B cell (primary cell): ENCODE measurements around the gene PALLD.

Source experiments
- CTCF ChIP-seq: fragments of 200-600 bp; IDR thresholded peaks from one replicate; pipeline ENCODE4 v1.8.0; 2022; ENCODE audit warnings: antibody characterized with exemption, mild to moderate bottlenecking
- EZH2 ChIP-seq: IDR thresholded peaks from 2 replicates; pipeline ENCODE4 v1.6.1; 2012; ENCODE audit warnings: borderline replicate concordance, low read depth, mild to moderate bottlenecking, moderate library complexity, low read length; ENCODE audit not compliant: insufficient read depth, poor library complexity, severe bottlenecking

DNA sequence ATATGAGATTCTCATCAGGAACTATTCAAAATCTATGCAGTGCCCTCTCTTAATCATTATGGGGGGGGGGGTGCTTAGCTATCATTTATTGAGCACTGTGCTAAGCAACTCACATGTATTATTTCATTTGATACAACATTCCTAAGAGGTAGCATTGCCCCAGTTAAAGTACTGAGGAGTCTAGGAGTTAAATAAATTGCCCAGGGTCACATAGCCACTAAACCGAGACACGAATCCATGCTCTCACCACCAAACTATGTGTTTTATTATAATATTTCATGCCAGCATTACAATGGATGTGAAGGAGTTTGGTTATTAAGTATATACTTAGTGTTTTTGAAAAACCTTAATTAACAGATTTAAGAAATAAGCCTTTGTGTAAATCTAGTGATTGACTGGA lies 381.8 kb downstream of the PALLD start:
- no peak for TF ChIP-seq CTCF
- TF ChIP-seq EZH2: no peak
